GM12878 (cell line): ENCODE measurements around the gene RBMY1B. TPM values are rescaled to one million over a fixed set of nuclear protein-coding genes. Genes with fewer than 3 reads are reported as not detected.
"Not testable (repeated sequence)": the region's sequence is repeated elsewhere in the genome, so short reads cannot be mapped to it uniquely, and the experiment has no call there.

Source experiments
- ATAC-seq: fragments of 200-7000 bp; cut with Tn5 transposase; 3 replicates; pipeline ENCODE4 v1.9.1; 2020; ENCODE audit warnings: mild to moderate bottlenecking, moderate library complexity
- BruUV-seq: library from RNA; stranded (reverse); fragments of 400-500 nt; replicated peaks from 2 replicates; lab custom pipeline; 2021; lab: Mats Ljungman, UMichigan
- CTCF ChIA-PET: fragments of 300-600 bp; sonication (Branson Sonifier 250); formaldehyde crosslinking; extraction: SDS; loops from one replicate; lab custom pipeline; 2021; ENCODE audit warnings: inconsistent platforms; lab: Yijun Ruan, JAX
- POLR2A ChIA-PET: fragments of 350-600 bp; formaldehyde crosslinking; extraction: SDS; loops from one replicate; lab custom pipeline; 2021; ENCODE audit warnings: inconsistent platforms; lab: Charles Lee
- RAD21 ChIA-PET: fragments of 300-600 bp; sonication (Branson Sonifier 250); formaldehyde crosslinking; loops from one replicate; lab custom pipeline; 2023; ENCODE audit warnings: antibody characterized with exemption; ENCODE audit not compliant: unreplicated experiment; lab: Charles Lee
- SMC1A ChIA-PET: fragments of 300-600 bp; sonication (Branson Sonifier 250); formaldehyde crosslinking; loops from one replicate; lab custom pipeline; 2023; ENCODE audit not compliant: unreplicated experiment, uncharacterized antibody; lab: Charles Lee
- DNase-seq: peaks from one replicate; pipeline ENCODE4 v3.0.0-alpha.2; 2011; ENCODE audit warnings: low read depth, low spot score
- FAIRE-seq: peaks from 3 replicates; lab custom pipeline; 2011; peaks lifted over from hg19 to GRCh38; lab: Jason Lieb, UNC
- H2AFZ ChIP-seq: 2 replicates; pipeline ENCODE4 v1.6.0; 2011; ENCODE audit warnings: low read depth, low read length, control low read depth; ENCODE audit not compliant: control insufficient read depth
- H3K27ac ChIP-seq: 2 replicates; pipeline ENCODE4 v1.5.1; 2011; ENCODE audit warnings: control low read depth; ENCODE audit not compliant: control insufficient read depth, insufficient read depth
- H3K27me3 ChIP-seq, 2 experiments: replicated peaks in 1 of 2; 2 replicates each; pipeline versions ENCODE4 v1.6.0 to v1.6.1; 2011; ENCODE audit warnings: low read length in 1 of 2; ENCODE audit not compliant: control insufficient read depth in 2 of 2, insufficient read depth in 2 of 2
- H3K36me3 ChIP-seq, 2 experiments: 2 replicates each; pipeline ENCODE4 v1.5.1; 2011; ENCODE audit warnings: low read length in 1 of 2; ENCODE audit not compliant: control insufficient read depth in 2 of 2, insufficient read depth in 2 of 2
- H3K4me1 ChIP-seq: 2 replicates; pipeline ENCODE4 v1.6.1; 2011; ENCODE audit warnings: mild to moderate bottlenecking, low read length, moderate library complexity, mixed read lengths; ENCODE audit not compliant: control insufficient read depth, insufficient read depth
- H3K4me2 ChIP-seq: 2 replicates; pipeline ENCODE4 v1.6.0; 2011; ENCODE audit warnings: control low read depth; ENCODE audit not compliant: control insufficient read depth, insufficient read depth
- H3K4me3 ChIP-seq: fragments of 200-600 bp; sonication (generic); 2 replicates; pipeline ENCODE4 v1.5.1; 2016
- H3K79me2 ChIP-seq: 2 replicates; pipeline ENCODE4 v1.6.0; 2011; ENCODE audit warnings: low read length; ENCODE audit not compliant: control insufficient read depth, insufficient read depth
- H3K9ac ChIP-seq: 2 replicates; pipeline ENCODE4 v1.8.0; 2011; ENCODE audit warnings: low read length, control low read depth, mixed read lengths; ENCODE audit not compliant: control insufficient read depth, insufficient read depth
- H3K9me3 ChIP-seq: replicated peaks from 3 replicates; pipeline ENCODE4 v1.5.1; 2011; ENCODE audit warnings: mild to moderate bottlenecking, low read length; ENCODE audit not compliant: control insufficient read depth, insufficient read depth
- H4K20me1 ChIP-seq: 2 replicates; pipeline ENCODE4 v1.6.0; 2011; ENCODE audit not compliant: control insufficient read depth, insufficient read depth
- WGBS: methylation state at CpG from one replicate; pipeline ENCODE4 v1.1.6; 2016; ENCODE audit warnings: low lambda C conversion rate; ENCODE audit not compliant: insufficient replicate concordance, insufficient coverage; ENCODE audit errors: missing lambda C conversion rate; 5-methylcytosine and 5-hydroxymethylcytosine counted together
- in situ Hi-C: fragments of 300-500 bp; cut with MboI; formaldehyde crosslinking; loops from 9 replicates; pipeline ENCODE4 v1.14.3; 2018; ENCODE audit warnings: mixed read lengths
- intact Hi-C: fragments of 100-400 bp; cut with micrococcal nuclease; formaldehyde crosslinking; loops from one replicate; pipeline ENCODE4 v1.14.2; 2022; ENCODE audit not compliant: unreplicated experiment
- polyA plus RNA-seq, 11 experiments: library from polyadenylated mRNA; depleted of rRNA in 4 of 11; unstranded in 6 of 11; stranded (reverse) in 5 of 11; fragments of >200 nt; fragmentation: Nextera tagmentation in 4 of 11; fragmentation: Illumina TruSeq in 1 of 11; extraction: Ambion mirVana in 4 of 11; extraction: Trizol in 1 of 11; gene quantifications; 1 replicate in 1 of 11; 2 replicates in 10 of 11; pipeline versions ENCODE4 v1.2.1 to v1.2.3, GENCODE V29; 2011 to 2016; ENCODE audit warnings: inconsistent platforms in 2 of 11, missing spikeins in 2 of 11, low read depth in 1 of 11
- total RNA-seq, 4 experiments: library from RNA; depleted of rRNA in 3 of 4; stranded (reverse); fragments of >200 nt in 3 of 4; fragmentation: Illumina TruSeq in 1 of 4; extraction: Trizol in 1 of 4; gene quantifications; 2 replicates each; pipeline versions ENCODE4 v1.2.1 to v1.2.3, GENCODE V29; 2013 to 2021

Gene RBMY1B
- total and polyA plus RNA-seq, 10 of the 15 experiments (the other 5 are each of a cell fraction or from before 2014, with no cell fraction given) = not detected

DNA sequence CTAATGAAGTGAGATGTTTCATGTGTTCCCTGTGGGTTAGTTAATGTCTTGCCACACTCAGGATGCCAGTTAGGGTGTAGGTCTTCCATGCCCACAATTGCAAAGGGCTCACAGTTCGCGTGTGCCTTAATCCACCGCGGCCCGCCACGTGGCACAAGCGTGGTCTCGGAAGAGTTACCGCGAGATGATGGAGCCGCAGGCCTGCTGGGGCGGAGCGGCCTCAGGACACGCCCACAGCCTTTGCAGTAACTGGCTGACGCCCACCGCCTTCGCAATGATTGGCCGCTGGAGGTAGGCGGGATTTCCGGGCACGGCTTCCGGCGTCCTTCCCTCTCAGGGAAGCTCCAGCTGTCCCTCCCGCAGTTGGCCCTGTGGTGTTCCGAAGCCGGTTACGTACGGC lies 23.4 kb downstream of the RBMY1B start, which contains the start of gene RBMY1A1:
Gene RBMY1A1, plus strand, starts transcription at position 301 of the 400 bp plus-strand sequence. CDS start 2,013 bp downstream, outside the sequence.
- BruUV-seq, H3K9me3 ChIP-seq, H4K20me1 ChIP-seq, H3K4me2 ChIP-seq, in situ Hi-C loops, ATAC-seq, SMC1A ChIA-PET, H3K4me1 ChIP-seq, DNase-seq, H3K79me2 ChIP-seq, H3K9ac ChIP-seq, CTCF ChIA-PET, H2AFZ ChIP-seq, H3K27ac ChIP-seq, RAD21 ChIA-PET, H3K36me3 ChIP-seq, FAIRE-seq, intact Hi-C loops, H3K4me3 ChIP-seq, POLR2A ChIA-PET, H3K27me3 ChIP-seq: not testable (repeated sequence)
- no CpG with 5 or more reads among the region's 28 CpGs for WGBS

DNA sequence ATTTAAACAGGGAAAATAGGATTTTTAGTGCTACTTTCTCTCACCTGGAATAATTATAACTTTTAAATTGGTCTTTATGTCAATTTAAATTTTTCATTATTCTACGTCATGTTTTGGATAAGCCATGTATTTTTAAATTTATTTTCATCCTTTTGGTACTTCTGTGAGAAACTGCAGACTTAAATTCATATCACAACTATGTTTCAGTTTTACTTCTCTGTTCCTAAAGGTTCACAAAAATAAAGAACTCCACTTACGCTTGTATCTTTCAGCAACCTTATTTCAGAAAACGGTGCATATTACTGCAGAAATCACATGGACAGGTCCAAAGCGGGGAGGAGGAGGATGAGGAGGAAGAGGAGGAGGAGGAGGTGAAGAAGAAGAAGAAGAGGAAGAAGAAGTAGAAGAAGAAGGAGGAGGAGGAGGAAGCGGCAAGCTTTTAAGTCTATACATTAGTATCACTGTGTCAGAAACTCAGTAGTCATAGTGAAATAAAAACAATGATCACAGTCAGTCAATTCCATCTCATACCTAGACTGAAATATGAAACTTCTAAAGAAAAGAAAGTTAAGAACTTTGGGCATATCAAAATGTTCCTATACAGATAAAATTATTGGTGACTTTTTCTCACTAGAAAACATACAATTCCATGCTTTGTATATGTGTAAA lies 48.3 kb downstream of the RBMY1B start:
- H3K36me3 ChIP-seq, H3K4me1 ChIP-seq, H3K27me3 ChIP-seq, H3K9me3 ChIP-seq, H3K27ac ChIP-seq, H4K20me1 ChIP-seq, H3K4me2 ChIP-seq, ATAC-seq, H3K79me2 ChIP-seq, H3K4me3 ChIP-seq, BruUV-seq, RAD21 ChIA-PET, in situ Hi-C loops, SMC1A ChIA-PET, CTCF ChIA-PET, H3K9ac ChIP-seq, H2AFZ ChIP-seq, POLR2A ChIA-PET, DNase-seq, FAIRE-seq, intact Hi-C loops: not testable (repeated sequence)
- WGBS = no CpG with 5 or more reads among the region's 5 CpGs

Other genes with a start within 250 kb of the RBMY1B start
- not detected in 2 replicates for gene RBMY1A1, start 23.5 kb downstream of the RBMY1B start, total RNA-seq (2014; rRNA removed)
- not detected in 2 replicates for gene RBMY1A1, start 23.5 kb downstream of the RBMY1B start, total RNA-seq (2014; rRNA removed; fragmentation: Illumina TruSeq; extraction: Trizol)
- gene RBMY1A1, start 23.5 kb downstream of the RBMY1B start, total RNA-seq (2021) = not detected in 2 replicates
- gene RBMY1A1, start 23.5 kb downstream of the RBMY1B start, polyA plus RNA-seq (2011; rRNA removed) = not detected in 2 replicates
- not detected in 2 replicates for gene RBMY1A1, start 23.5 kb downstream of the RBMY1B start, polyA plus RNA-seq (2014; fragmentation: Illumina TruSeq; extraction: Trizol)
- not detected for gene RBMY1A1, start 23.5 kb downstream of the RBMY1B start, polyA plus RNA-seq (2014; fragmentation: Nextera tagmentation; extraction: Ambion mirVana)
- not detected in 2 replicates for gene RBMY1A1, start 23.5 kb downstream of the RBMY1B start, polyA plus RNA-seq (2014; rRNA removed)
- gene RBMY1A1, start 23.5 kb downstream of the RBMY1B start, polyA plus RNA-seq (2016; fragmentation: Nextera tagmentation; extraction: Ambion mirVana) = not detected